ENCODE measurements around the gene WDPCP. TPM values are rescaled to one million over a fixed set of nuclear protein-coding genes. Genes with fewer than 3 reads are reported as not detected.

The WDPCP gene
- total and polyA plus RNA-seq, 2 of the 8 experiments (the other 6 are each of a cell fraction or from before 2014, with no cell fraction given), result 9.3 to 25.8 TPM

GRCh38 chr2:63287956-63288355, 300.3 kb downstream of the WDPCP start:
- Histone ChIP-seq H4K91ac (replicated peaks; ENCODE audit: insufficient read length, low read length) (no peak overlapping the region), H3K36me3 (ENCODE audit: control insufficient read depth in 2 of 4, insufficient read depth in 4 of 4, low read length in 3 of 4) (peaks cover 0 to 3% (median 0%) of the 10 kb centered on the region in 4 experiments; a peak in 1 of 8 replicates), H3K4me2 (ENCODE audit: insufficient read depth in 1 of 2, low read depth in 2 of 2, low read length in 2 of 2) (no peak overlapping the region), H3K79me2 (ENCODE audit: control insufficient read depth in 1 of 2, insufficient read depth in 2 of 2, low read length in 2 of 2) (no peaks in the 10 kb centered on the region), H3K27me3 (replicated peaks in 1 of 4; ENCODE audit: control insufficient read depth in 3 of 4, extremely low read depth in 1 of 4, insufficient read depth in 3 of 4, low read length in 3 of 4) (no peaks in the 10 kb centered on the region), H4K5ac (ENCODE audit: insufficient read length, low read depth, low read length) (no peak overlapping the region), H3K23ac (ENCODE audit: insufficient read length) (no peak overlapping the region), H4K8ac (ENCODE audit: extremely low read depth, insufficient read depth, low read length) (no peak overlapping the region), H3K4ac (replicated peaks; ENCODE audit: insufficient read length, low read depth, low read length) (no peak overlapping the region), H2BK120ac (replicated peaks; ENCODE audit: low read depth, low read length) (no peak overlapping the region), H4K20me1 (replicated peaks in 1 of 2; ENCODE audit: control insufficient read depth in 1 of 2, insufficient read depth in 2 of 2, low read length in 2 of 2) (no peaks in the 10 kb centered on the region), H3K79me1 (ENCODE audit: low read depth, low read length) (no peaks in the 10 kb centered on the region), H3K9me3 (ENCODE audit: insufficient read depth in 2 of 2, low read depth in 1 of 2, low read length in 1 of 2) (peaks cover 4 to 6% of the 10 kb centered on the region in 2 experiments; a peak in 3 of 4 replicates), H2BK20ac (ENCODE audit: low read length) (no peak overlapping the region), H3K14ac (ENCODE audit: insufficient read length) (no peak overlapping the region), H3K4me3 (ENCODE audit: extremely low read depth in 1 of 4, insufficient read depth in 2 of 4, low read depth in 3 of 4, low read length in 4 of 4) (no peak overlapping the region), H3K4me1 (replicated peaks in 1 of 4; ENCODE audit: control insufficient read depth in 3 of 4, insufficient read depth in 4 of 4, low read length in 3 of 4) (no peaks in the 10 kb centered on the region), H3K9ac (replicated peaks in 1 of 4; ENCODE audit: extremely low read depth in 1 of 4, low read depth in 3 of 4, low read length in 3 of 4) (no peak overlapping the region), H3K23me2 (ENCODE audit: low read depth, low read length) (no peaks in the 10 kb centered on the region), H2BK5ac (ENCODE audit: low read depth, low read length) (no peak overlapping the region), H3K18ac (ENCODE audit: extremely low read depth, low read length) (no peak overlapping the region), H3K27ac (ENCODE audit: low read depth, low read length) (no peak overlapping the region), H2AFZ (ENCODE audit: low read length) (no peak overlapping the region), H2BK15ac (ENCODE audit: low read length) (no peak overlapping the region), H3K56ac (replicated peaks; ENCODE audit: insufficient read length, low read depth, low read length) (no peak overlapping the region), H2BK12ac (ENCODE audit: low read depth, low read length) (no peak overlapping the region), H2AK5ac (ENCODE audit: low read depth, low read length) (no peak overlapping the region)
- WGBS, 2 experiments (ENCODE audit: extremely low coverage in 1 of 2, insufficient coverage in 1 of 2, insufficient read length in 1 of 2, insufficient replicate concordance in 2 of 2, low coverage in 1 of 2, low lambda C conversion rate in 2 of 2, missing lambda C conversion rate in 1 of 2), result 89% methylated on average over 1 of the region's 1 CpG; no CpG with 5 or more reads in 1 of the 2 experiments
- POLR2A ChIA-PET (ENCODE audit: partially characterized antibody), result no interaction called here
- CTCF ChIA-PET (ENCODE audit: partially characterized antibody), result no interaction called here
- no peak for DNase-seq (ENCODE audit: low read depth in 1 of 2, low spot score in 2 of 2)
- FAIRE-seq, result no peak
- no peak for TF ChIP-seq HDAC6 (IDR thresholded peaks at IDR 0.05; ENCODE audit: low read depth, low read length)
- TF ChIP-seq SUZ12 (IDR thresholded peaks at IDR 0.05; ENCODE audit: low read length), result no peak
- no peak for TF ChIP-seq TEAD4 (IDR thresholded peaks at IDR 0.05; ENCODE audit: low read depth, low read length)
- no peak for TF ChIP-seq RAD21 (IDR thresholded peaks at IDR 0.05 in 1 of 2, conservative IDR thresholded peaks at IDR 0.05 in 1 of 2; ENCODE audit: low read depth in 2 of 2, low read length in 2 of 2)
- no peak for TF ChIP-seq JUN (IDR thresholded peaks at IDR 0.05; ENCODE audit: low read depth, low read length)
- no peak for TF ChIP-seq KDM4A (IDR thresholded peaks at IDR 0.05; ENCODE audit: low read depth, low read length, severe bottlenecking)
- no peak for TF ChIP-seq CHD2 (IDR thresholded peaks at IDR 0.05; ENCODE audit: low read length)
- no peak for TF ChIP-seq SP2 (IDR thresholded peaks at IDR 0.05; ENCODE audit: low read length)
